GM19372 (cell line): ENCODE results near the gene ICAM1.
"Not testable (repeated sequence)": the region's sequence is repeated elsewhere in the genome, so short reads cannot be mapped to it uniquely, and the experiment has no call there.

ENCODE experiments used
- ATAC-seq: cut with Tn5 transposase; IDR thresholded peaks from one replicate; pipeline ENCODE4 v1.9.1; 2021; ENCODE audit warnings: mild to moderate bottlenecking, low read depth, moderate library complexity; ENCODE audit not compliant: unreplicated experiment

ICAM1 gene, protein sequence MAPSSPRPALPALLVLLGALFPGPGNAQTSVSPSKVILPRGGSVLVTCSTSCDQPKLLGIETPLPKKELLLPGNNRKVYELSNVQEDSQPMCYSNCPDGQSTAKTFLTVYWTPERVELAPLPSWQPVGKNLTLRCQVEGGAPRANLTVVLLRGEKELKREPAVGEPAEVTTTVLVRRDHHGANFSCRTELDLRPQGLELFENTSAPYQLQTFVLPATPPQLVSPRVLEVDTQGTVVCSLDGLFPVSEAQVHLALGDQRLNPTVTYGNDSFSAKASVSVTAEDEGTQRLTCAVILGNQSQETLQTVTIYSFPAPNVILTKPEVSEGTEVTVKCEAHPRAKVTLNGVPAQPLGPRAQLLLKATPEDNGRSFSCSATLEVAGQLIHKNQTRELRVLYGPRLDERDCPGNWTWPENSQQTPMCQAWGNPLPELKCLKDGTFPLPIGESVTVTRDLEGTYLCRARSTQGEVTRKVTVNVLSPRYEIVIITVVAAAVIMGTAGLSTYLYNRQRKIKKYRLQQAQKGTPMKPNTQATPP

DNA sequence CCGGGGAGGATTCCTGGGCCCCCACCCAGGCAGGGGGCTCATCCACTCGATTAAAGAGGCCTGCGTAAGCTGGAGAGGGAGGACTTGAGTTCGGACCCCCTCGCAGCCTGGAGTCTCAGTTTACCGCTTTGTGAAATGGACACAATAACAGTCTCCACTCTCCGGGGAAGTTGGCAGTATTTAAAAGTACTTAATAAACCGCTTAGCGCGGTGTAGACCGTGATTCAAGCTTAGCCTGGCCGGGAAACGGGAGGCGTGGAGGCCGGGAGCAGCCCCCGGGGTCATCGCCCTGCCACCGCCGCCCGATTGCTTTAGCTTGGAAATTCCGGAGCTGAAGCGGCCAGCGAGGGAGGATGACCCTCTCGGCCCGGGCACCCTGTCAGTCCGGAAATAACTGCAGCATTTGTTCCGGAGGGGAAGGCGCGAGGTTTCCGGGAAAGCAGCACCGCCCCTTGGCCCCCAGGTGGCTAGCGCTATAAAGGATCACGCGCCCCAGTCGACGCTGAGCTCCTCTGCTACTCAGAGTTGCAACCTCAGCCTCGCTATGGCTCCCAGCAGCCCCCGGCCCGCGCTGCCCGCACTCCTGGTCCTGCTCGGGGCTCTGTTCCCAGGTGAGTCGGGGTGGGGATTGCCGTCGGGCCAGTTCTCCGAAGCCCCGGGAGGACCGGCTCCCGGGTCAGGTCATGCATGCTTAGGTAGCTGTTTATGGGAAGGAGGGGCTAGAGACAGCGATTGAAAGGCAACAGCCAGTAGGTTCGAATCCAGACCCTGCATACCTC lies at the start of gene ICAM1:
TSS of gene ICAM1 (plus strand) at position 505 of the 779 bp plus-strand sequence. CDS start at position 545, 40 bp downstream.
- peak; percentile 45 for ATAC-seq

DNA sequence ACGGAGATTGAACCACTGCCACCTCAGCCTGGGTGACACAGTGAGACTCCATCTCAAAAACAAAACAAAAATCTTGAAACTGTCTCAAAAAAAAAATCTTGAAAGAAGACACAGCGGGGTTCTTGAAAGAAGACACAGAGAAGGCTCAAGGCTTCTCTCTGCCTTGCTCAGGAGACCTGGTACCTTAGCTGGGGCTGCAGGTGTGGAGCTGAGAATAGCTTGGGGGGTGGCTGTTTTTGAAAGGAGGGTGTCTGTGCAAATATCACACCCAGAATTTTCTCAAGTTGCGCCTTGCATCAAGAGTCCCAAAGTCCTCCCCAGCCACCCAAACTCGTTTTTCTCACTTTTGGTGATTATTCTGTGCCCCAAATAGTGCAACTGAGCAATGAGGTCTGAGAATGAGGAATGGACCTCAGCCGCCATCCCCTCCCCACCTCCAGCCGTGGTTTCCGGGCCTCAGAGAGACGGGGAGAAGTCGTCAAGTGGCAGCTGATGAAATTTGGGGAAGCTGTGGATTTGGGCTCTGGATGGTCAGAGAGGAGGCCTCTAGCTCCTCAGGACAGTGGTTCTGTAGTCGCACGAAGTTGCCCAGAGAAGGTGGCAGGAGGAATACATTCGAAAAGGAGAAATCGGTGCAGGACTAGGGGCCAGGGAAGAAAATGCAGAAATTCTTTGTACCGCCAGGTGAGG lies 48.6 kb upstream of the ICAM1 start:
- no peak for ATAC-seq

DNA sequence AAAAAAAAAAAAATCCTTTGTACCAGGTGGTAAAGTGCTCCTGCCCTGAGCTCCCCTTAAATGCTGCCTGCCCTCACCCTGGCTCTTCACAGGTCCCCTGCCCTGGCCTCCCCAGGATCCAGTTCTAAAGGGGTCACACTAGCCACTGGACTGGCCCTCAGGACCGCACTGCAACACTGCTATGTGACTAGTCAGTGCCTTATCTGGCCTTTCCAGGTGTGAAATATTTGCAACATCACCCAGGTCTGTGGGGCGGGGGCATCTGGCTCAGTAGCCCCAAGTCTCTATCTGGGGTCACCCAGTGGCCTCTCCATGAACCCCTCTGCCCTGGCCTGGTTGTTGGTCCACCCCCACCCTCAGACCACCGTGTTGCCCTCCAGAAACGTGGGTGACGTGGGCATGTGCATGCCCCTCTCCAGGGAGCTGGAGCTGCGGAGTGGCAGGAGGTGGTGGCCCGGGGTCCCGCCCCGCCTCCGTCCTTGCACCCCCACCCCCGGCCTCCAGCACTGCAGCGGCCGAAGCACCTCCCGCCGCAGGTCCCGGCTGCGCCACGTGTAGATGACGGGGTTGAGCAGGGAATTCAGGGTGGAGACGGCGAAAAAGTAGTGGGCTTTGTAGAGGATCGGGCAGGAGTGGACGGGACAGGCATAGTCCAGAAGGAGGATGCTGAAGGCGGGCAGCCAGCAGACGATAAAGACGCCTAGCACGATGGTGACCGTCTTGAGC lies 47.3 kb upstream of the ICAM1 start:
- no peak for ATAC-seq

DNA sequence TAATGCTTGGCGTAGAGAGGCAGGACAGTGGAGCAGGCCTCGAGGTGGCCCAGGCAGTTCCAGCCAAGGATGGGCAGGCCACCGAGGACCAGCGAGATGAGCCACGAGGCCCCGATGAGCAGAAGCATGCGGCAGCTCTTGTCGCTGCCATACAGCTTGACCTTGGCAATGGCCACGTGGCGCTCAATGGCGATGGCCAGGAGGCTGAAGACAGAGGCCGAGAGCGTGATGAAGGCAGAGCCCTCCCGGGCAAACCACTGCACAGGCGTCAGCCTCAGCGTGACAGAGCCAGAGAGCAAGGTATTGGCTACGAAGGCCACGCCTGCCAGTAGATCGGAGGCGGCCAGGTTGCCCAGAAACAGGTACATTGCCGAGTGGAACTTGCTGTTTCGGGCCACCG lies 46.6 kb upstream of the ICAM1 start:
- ATAC-seq = no peak

DNA sequence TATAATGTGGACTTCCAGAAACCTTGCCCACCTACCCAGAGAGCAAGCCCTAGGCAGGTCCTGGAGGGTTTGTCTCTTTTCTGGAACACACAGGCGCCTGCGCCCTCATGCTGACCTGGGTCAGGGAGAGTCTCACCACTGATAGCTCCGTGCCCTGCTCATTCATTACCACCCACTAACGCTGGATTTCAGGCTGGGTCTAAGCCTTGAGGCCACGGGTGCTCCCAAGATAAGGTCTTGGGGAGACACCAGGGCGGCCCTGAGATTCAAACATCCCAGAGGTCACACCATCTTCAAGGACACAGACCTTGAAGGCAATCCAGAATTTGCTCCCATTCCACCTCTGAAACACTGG lies 44.9 kb upstream of the ICAM1 start:
- ATAC-seq = no peak

DNA sequence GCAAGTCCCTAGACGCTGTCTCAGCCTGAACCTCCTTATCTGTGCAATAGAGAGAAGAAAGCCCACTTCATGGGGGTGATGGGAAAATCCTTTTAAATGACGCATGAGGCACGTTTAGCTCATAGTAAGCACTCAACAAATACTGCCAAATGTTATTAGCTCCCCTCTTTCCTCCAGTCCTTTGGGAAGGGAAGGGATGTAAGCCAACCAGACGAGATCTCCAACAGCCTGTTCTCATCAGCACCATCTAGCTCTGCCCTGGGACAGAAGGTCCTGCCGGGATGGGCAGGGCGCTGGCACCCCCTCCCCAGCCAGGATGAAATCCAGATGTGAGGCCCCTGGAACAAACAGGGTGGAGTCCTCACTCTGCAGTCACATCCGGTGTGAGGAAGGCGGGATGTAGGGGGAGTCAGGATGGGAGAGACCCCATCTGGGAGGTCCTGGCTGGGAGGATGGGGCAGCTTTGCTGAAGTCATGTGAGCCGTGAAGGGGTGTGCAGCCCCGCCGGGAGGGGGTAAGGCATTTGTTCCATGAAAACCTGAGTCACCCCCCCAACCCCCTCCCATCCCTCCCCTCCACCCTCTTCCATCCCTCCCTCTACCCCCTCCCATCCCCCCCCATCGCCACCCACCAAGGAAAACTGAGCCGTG lies 44.4 kb upstream of the ICAM1 start:
- ATAC-seq = no peak

DNA sequence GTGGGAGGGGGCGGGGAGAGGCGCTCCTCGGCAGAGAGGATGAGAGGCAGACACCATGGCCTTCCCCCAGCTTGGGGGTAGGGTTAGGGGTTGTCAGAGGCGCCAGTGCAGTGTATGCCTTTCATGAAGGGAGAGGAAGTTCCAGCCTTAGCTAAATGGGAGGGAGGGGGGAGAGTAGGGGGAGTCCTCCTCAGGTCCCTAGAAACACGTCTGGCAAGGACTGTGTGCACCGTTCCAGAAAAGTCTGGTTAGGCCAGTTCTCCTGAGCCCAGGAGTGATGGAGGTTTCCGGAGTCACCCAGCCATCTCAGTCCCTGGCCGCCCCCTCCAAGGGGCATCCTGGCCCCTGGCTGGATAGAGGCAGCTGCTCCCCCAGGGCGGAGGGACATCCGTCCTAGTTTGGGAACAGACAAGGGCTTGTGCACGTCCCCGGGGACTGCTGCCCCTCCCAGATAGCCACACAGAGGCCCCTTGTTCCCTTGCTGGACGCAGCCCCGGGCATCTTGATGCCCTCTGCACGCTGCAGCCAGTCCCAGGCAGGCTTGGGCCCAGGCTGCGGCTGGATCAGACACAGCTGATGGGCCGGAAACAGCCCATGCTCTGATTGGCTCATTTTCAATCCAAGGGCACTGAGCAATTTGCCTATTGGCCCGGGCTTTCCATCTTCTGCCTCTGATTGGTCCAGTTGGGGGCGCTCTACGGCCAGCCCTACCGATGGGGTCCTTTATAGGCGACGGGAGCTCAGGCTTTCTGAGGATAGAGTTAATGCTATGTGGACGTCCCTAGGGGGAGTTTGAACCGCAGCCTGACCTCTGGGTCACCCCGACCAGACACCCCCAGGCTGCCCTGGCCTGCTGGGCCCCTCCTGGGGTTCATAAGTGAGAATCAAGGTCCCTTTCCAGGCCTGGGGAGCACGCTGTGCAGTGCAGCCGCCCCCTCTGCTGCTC lies 43.6 kb upstream of the ICAM1 start:
- no peak for ATAC-seq

DNA sequence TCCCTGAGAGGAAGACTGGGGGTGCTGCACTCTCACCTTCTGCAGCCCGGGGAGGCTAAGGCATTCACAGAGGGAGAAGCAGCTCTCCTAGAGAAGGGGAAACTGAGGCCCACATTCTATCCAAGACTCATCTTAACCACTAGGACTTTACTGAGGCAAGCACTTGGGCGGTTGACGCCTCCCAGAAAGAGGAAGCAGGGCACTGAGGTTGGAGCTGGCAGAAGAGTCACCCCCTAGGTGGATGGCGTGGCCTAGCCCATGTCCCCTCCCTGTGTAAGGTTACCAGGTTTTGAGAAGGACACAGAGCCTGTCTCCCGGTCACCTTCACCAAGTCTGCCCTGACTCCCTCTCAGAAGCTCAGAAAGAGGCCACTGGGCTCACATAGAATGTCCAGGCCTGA lies 42.5 kb upstream of the ICAM1 start:
- no peak for ATAC-seq

DNA sequence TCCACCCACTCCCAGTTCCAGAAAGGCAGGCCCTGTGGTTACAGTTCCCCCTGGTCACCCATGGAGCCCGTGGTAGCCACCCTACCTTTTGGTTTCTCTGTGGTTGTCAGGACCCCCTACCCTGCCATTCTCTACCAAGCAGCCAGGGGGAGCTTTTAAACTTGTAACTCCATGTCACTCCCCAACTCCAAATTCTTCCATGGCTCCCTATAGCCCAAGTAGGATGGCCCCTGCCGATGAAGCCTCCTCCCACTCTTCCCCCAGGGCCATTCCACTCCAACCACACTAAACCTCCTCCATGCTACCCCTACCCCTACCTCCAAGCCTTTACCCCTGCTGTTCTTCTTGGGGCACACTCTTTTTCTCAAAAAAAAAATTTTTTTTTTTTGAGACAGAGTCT lies 42.0 kb upstream of the ICAM1 start:
- ATAC-seq = no peak

DNA sequence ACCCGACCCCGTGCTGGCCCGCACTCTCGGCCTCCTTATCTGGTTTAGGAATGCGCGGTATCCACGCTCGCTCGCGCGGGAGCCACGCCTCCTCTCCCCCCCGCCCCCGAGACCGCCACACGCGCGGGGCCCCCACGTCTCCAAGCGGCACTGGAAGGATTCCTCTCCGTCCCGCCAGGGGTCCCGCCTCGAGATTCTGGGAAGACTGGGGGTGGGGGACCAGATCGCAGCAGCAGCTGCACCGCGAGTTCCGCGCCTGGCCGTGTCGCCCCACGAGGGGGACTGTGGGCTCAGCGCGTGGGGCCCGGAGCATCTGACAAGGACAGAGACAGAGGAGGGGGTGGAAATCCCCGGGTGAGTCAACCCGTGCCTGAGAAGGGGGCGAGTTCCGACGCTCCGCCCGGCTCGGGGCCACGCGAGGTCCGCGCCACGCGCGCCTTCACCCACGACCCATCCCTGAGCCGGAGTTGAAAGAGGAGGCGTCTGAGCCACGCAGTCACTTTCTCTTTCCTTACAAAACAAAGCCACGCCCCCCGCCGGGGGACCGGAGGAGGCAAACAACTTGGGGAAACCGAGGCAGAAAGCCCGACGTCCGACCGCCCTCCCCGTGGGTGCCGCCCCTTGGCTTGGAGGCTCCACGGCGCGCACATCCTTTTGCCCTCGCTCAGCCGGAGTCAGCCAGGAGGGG lies 40.6 kb upstream of the ICAM1 start:
- ATAC-seq = no peak

DNA sequence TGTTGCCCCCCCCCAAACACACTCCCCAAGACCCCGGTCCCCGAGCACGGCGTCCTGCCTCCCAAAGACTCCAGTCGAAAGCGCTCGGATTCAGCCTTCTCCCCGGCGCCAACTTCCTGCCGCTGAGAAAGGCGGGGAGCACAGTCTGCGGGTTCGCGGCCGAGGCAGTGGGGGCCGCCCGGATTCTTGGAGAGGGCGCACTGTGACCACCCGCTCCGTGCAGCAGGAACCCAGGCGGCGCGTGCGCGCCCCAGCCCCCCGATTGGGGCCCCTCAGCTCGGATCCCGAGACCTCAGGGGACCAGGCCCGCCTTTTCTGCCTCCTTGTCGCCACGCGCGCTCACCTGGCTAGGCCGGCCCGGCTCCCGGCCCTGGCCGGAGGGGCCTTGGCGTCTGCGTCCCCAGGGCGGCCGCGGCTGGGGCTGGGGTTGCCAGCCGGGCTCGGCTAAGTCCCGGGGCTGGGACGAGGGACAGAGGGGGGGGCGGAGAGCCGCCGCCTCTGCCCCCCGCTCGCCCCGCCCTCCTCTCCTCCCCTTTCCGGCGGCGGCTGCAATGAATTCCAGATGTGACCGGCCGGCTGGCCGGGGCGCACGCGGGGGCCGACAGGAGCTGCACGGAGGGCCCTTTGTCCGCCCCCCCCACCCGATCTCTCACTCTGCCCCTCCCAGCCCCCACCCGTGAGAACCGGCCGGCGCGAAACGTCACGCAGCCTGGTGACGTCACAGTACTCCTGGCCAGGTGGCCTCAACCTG lies 39.9 kb upstream of the ICAM1 start, which contains the start of gene S1PR2:
TSS of gene S1PR2 (minus strand) at position 471 of the 751 bp plus-strand sequence. CDS start 6,426 bp downstream, outside the sequence.
- peak; percentile 49 for ATAC-seq

DNA sequence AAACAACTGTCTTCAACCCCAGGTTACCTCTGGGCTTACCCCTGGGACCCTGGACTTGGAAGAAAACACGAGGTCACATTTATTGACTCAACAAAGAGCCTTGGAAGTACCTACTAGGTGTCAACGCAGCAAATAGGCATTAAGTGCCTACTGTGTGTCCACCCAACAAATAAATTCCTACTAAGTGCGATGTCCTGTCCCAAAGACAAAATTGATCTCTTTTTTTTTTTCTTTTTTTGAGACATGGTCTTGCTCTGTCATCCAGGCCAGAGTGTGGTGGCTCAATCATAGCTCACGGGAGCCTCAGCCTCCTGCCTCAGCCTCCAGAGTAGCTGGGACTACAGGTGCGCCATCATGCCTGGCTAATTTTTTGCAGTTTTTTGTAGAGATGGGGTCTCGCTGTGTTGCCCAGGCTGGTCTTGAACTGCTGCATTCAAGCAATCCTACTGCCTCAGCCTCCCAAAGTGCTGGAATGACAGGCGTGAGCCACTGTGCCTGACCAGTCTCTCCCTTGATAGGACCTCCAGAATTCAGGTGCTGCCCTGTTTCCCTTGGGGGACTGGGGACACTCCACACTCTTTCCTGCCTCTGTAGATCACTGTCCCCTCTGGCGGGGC lies 39.2 kb upstream of the ICAM1 start:
- no peak for ATAC-seq

DNA sequence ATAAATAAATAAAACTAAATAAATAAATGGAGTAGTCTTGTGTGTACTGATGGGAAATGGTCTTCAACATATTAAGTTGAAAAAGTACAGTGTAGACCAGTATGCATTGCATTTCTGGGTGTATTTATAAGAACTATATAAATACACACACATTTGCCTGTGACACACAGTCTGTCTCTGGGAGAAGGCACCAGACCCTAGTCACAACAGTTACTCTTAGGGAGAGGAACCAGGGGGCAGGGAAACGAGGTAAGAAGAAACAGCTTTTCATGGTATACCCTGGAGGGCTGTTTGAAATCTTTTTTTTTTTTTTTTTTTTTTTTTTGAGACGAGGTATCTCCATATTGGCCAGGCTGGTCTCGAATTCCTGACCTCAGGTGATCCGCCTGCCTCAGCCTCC lies 37.0 kb upstream of the ICAM1 start:
- ATAC-seq = no peak

DNA sequence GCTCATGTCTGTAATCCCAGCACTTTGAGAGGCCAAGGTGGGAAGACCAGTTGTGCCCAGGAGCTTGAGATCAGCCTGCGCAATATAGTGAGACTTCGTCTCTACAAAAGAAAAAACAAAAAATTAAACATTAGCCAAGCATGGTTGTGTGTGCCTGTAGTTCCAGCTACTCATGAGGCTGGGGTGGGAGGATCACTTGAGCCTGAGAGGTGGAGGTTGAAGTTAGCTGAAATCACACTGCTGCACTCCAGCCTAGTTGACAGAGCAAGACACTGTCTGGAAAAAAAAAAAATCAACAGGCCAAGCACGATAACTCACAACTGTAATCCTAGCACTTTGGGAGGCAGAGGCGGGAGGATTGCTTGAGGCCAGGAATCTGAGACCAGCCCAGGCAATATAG lies 35.9 kb upstream of the ICAM1 start:
- ATAC-seq = no peak

DNA sequence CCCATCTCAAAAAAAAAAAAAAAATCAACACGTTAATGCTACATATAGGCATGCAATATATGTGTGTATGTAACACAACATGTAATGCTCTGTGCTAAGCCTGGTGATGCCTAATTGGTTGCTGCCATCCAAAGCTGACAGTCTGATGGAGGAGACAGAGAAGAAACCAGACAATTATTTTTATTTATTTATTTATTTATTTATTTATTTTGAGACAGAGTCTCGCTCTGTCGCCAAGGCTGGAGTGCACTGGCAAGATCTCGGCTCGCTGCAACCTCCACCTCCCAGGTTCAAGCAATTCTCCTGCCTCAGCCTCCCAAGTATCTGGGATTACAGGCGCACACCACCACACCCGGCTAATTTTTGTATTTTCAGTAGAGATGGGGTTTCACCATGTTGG lies 35.5 kb upstream of the ICAM1 start:
- ATAC-seq = not testable (repeated sequence)

DNA sequence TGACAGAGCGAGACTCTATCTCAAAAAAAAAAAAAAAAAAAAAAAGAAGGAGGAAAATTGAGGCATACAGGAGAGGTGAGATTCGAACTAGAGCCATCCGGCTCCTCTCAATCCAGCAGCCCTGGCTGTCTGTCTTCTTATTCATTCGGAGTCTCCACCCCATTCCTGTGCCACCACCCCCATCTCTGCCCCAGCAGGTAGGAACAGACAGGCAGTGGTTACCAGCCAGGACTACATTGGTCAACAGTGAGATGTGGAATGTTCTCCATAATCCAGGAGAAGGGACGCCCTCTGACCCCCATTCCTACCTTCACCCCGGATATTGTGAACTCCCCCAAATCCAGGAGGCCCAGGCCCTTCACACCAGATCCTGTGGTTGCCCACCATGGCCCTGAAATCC lies 33.2 kb upstream of the ICAM1 start:
- no peak for ATAC-seq

DNA sequence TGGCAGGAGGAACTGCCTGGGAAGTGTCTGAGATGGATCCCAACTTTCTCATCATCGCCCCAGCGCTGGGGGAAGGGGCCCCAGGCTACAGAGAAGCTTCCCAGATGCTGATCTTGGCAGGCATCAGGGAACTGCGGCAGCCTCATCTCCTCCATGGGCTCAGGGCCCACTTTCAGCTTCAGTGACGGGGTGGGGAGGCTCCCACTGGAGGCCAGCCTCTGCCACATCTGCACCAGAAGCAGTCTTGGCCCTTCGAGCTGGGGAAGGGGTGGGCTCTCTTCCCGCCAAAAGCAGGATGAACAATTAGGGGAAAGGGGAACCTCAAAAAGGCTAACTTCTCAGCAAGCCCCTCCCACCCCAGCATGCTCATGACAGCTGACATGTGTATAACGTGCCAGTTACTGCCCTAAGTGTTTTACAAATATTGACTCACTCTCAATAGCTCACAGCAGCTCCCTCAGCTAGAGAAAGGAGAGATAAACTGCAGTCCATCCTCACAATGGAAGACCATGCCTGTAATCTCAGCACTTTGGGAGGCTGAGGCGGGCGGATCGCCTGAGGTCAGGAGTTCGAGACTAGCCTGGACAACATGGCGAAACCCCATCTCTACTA lies 32.6 kb upstream of the ICAM1 start:
- no peak for ATAC-seq
